ENCODE measurements around the gene JOSD1. TPM values are rescaled to one million over a fixed set of nuclear protein-coding genes. Genes with fewer than 3 reads are reported as not detected.

Gene JOSD1
- total RNA-seq, 1 donor from 2014 or later: 53.8 TPM

Other genes with a start within 250 kb of the JOSD1 start
- gene KCNJ4, start 245.7 kb downstream of the JOSD1 start, total RNA-seq: not detected
- 19.0 TPM for gene KDELR3, start 232.8 kb downstream of the JOSD1 start, total RNA-seq
- gene DDX17, start 194.6 kb downstream of the JOSD1 start, total RNA-seq: 280 TPM
- 0.22 TPM for gene DMC1, start 130.8 kb downstream of the JOSD1 start, total RNA-seq
- 0.22 TPM for gene FAM227A, start 44.6 kb downstream of the JOSD1 start, total RNA-seq
- 18.9 TPM for gene CBY1, start 44.3 kb downstream of the JOSD1 start, total RNA-seq
- 71.1 TPM for gene TOMM22, start 19.0 kb downstream of the JOSD1 start, total RNA-seq
- 40.4 TPM for gene GTPBP1, start 5.0 kb upstream of the JOSD1 start, total RNA-seq
- gene SUN2, start 55.1 kb upstream of the JOSD1 start, total RNA-seq: 286 TPM
- gene DNAL4, start 93.2 kb upstream of the JOSD1 start, total RNA-seq: 7.2 TPM
- 5.5 TPM for gene NPTXR, start 143.1 kb upstream of the JOSD1 start, total RNA-seq
- gene CBX6, start 171.3 kb upstream of the JOSD1 start, total RNA-seq: 57.4 TPM